ENCODE measurements around the gene ZSCAN18. TPM values are rescaled to one million over a fixed set of nuclear protein-coding genes. Genes with fewer than 3 reads are reported as not detected.
"Not testable (repeated sequence)": the region's sequence is repeated elsewhere in the genome, so short reads cannot be mapped to it uniquely, and the experiment has no call there.

Gene ZSCAN18, protein sequence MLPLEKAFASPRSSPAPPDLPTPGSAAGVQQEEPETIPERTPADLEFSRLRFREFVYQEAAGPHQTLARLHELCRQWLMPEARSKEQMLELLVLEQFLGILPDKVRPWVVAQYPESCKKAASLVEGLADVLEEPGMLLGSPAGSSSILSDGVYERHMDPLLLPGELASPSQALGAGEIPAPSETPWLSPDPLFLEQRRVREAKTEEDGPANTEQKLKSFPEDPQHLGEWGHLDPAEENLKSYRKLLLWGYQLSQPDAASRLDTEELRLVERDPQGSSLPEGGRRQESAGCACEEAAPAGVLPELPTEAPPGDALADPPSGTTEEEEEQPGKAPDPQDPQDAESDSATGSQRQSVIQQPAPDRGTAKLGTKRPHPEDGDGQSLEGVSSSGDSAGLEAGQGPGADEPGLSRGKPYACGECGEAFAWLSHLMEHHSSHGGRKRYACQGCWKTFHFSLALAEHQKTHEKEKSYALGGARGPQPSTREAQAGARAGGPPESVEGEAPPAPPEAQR
- total RNA-seq, result 95.0 TPM

DNA sequence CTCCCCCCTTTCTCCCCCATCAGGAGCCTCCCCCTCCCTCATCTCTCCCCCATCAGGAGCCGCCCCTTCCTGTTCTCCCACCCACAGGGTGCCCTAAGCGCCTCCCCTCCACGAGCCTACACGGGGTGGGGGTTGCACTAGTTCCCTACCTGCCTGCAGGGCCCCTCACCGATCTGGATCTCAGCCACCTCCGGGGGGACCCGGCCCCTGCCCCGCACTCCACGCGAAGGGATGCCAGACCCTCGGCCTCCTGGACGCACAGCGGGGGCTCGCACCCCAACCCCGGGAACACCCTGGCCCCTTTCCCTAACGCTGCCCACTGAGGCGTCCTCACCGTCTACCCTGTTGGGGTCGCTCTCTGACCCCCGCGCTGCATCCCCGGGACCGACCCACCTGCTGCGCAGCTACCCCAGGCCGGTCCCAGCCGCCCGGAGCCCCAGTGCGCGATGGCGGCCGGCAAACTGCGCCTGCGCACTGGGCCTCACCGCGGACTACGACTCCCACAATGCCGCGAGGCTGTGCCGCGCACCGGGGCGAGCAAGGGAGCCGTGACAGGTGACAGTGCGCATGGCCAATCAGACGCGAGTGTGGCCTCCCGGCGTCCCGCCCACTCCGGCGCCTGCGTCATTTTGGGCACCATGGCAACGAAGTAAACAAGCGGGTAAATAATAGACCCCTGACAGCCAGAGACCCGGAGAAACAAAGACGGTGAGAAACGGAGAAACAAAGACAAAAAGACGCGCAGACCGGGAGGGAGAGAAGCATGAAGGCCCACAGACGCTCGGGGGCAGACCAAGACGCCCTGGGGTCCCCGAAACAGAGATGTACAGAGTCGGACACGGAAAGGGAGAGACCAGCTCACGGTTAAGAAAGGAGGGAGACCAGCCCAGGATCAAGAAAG, at the start of gene ZSCAN18:
ZSCAN18 (minus strand) TSS at position 451 of the 901 bp plus-strand sequence. CDS start 7,964 bp downstream, outside the sequence.
- FAIRE-seq (peak; percentile 90), DNase-seq (ENCODE audit: low spot score in 2 of 2) (peak; percentile 99 to 100)

DNA sequence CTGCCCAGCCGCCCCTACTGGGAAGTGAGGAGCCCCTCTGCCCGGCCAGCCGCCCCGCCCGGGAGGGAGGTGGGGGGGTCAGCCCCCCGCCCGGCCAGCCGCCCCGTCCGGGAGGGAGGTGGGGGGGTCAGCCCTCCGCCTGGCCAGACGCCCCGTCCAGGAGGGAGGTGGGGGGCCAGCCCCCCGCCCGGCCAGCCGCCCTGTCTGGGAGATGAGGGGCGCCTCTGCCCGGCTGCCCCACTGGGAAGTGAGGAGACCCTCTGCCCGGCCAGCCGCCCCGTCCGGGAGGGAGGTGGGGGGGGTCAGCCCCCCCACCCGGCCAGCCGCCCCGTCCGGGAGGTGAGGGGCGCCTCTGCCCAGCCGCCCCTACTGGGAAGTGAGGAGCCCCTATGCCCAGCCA, 49.4 kb upstream of the ZSCAN18 start:
- not testable (repeated sequence) for DNase-seq (ENCODE audit: low spot score in 2 of 2); FAIRE-seq

DNA sequence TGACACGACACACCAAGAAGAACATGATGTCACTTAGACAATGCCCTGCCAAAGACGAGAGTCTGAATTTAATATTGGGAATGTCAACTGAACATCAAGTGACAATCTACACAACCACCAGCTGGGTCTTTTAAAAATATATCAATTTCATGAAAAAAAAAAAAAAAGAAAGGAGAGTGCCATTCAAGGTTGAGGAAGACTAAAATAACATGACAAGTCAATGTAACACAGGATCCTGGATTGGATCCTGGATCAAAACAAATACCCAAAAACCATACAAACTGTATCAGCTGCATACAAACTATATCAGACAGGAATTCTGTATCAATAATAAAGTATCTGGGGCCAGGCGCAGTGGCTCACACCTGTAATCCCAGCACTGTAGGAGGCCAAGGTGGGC, 47.8 kb upstream of the ZSCAN18 start:
- FAIRE-seq (no peak), DNase-seq (ENCODE audit: low spot score in 2 of 2) (no peak)

DNA sequence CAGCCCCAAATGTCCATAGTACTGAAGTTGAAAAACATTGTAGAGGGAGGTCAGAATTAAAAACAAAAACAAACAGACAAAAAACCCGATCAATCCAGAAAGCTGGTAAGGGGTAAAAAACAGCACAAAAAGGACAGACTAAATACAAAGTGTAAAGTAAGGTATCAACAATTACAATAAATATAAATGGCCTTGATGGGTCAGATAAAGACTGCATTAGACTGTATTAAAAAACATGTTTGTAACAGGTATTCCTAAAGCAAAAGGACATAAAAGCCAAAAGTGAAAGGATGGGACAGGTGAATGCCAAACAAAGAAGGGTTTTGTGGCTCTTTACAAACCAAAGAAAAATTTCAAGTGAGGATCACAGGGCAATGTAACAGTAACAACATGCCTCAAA, 36.2 kb upstream of the ZSCAN18 start:
- DNase-seq (ENCODE audit: low spot score in 2 of 2) (no peak), FAIRE-seq (no peak)

DNA sequence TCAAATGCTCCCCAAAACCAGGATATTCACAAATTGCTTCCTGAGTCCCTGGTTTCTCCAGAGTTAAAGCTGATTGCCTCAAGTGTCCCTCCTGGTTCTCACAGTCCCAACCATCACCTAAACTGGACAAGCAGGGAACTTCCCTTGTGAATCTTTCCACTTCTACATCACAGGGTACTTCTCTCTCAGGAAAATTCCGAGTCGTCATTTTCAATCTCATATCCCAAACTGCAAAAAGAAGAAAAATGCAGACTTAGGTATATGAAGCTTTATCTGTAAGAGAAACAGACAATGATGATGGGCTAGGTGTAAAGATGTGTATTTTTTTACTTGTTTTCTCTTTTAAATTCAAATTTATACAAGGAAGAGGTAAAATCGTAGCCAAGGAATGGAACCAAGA, 31.3 kb upstream of the ZSCAN18 start:
- no peak for FAIRE-seq

DNA sequence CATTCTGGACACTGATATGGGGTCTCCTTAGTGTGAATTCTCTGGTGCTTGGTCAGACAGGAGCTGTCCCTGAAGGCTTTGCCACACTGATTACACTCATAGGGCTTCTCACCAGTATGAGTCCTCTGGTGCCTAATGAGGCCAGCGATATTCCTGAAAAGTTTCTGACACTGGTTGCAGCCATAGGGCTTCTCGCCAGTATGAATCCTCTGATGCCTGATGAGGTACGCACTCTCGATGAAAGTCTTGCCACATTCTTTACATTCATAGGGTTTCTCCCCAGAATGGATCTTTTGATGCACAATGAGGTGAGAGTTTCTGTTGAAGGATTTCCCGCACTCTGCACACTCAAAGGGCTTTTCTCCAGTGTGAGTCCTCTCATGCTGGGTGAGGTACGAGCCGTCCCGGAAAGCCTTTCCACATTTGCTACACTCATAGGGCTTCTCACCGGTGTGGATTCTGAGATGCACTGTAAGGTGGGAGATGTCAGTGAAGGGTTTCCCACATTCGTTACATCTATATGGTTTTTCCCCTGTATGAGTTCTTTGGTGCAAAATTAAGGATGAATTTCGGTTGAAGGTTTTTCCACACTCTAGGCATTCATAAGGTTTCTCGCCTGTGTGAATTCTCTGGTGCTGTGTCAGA, 30.1 kb upstream of the ZSCAN18 start:
- DNase-seq (ENCODE audit: low spot score in 2 of 2) (no peak), FAIRE-seq (no peak)

More for the DNA sequence above, 31.3 kb upstream of the ZSCAN18 start:
- no peak for DNase-seq (ENCODE audit: low spot score in 2 of 2)

DNA sequence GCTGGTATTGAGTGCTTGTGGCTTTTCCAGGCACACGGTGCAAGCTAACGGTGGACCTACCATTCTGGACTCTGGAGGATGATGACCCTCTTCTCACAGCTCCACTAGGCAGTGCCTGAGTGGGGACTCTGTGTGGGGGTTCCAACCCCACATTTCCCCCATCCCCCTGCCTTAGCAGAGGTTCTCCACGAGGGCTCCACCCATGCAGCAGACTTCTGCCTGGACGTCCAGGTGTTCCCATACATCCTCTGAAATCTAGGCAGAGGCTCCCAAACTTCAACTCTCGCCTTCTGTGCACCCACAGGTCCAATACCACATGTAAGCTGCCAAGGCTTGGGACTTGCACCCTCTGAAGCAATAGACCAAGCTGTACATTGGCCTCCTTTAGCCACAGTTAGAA, 25.3 kb upstream of the ZSCAN18 start:
- FAIRE-seq (no peak), DNase-seq (ENCODE audit: low spot score in 2 of 2) (no peak)

DNA sequence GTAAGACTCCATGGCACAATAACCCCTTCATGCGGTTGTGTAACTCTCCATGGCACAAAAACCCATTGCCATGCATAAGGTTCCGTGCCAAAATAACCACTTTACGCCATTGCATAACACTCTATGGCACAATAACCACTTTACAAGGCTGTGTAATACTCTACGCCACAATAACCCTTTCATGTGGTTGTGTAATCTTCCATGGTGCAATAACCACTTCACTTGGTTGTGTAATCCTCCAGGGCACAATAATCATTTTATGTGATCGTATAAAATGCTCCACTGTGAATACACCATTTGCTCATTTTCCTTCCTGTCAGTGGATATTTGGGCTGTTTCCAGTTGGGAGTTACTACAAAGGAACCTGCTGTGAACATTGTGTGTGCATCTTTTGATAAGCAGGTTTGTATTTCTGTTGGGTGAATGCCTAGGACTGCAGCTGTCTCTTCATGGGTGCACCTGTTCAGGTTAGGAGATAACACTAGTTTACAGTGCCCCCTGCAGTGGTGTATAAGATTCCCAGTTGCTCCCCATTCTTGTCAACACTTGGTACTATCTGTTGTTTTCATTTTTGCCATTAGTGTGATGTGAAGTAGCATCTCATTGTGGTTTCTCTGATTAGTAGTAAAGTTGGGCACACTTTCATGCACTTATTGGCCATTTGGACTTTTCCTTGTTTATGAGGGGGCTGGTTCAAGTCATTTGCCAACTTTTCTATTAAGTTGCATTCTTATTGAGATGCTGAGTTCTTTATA, 21.1 kb upstream of the ZSCAN18 start:
- FAIRE-seq (no peak), DNase-seq (ENCODE audit: low spot score in 2 of 2) (no peak)

DNA sequence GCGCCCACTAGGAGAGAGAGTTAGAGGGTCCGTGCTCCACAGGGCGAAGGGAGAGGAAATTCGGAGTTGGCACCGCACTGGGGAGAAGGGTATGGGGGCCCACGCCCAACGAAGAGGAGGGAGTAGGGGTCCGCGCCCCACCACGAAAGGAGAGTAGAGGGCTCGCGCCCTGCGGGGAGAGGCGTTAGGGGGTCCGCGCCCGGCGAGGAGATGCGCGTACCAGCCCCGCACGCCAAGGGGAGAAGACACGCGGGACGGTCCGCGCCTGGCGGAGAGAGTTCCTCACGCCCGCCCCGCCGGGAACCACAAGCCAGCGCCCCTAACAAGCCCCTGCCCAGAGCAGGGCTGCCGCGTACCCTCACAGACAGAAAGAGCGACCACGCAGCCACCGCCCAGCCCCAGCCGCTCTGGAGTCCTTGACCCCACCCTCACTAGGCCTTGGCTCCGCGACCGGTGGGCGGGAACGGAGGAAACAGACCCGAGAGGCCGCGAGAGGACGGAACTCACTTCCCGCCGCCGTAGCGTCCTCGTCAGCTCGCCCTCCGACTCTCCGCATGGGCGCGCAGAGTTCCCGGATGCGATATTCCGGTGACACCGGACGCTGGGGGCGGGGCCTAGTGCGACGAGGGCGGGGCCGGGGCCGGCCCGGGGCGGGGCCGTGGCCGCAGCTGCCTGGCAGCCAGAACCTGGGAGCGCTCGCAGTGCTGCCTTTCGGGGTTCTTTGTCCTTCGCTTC, 20.0 kb upstream of the ZSCAN18 start:
- no peak for FAIRE-seq
- DNase-seq (ENCODE audit: low spot score in 2 of 2), result no peak

DNA sequence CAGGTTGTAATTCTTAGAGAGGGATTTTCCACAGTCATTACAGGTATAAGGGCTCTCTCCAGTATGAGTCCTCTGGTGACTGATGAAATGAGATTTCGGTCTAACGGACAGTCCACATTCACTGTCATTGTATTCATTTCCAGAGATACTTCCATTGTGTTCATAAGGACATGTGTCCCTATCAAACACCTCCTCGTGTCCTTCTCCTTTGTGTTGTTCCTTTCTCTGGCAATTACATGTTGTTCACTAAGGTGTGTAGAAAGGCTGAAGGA, 10.5 kb upstream of the ZSCAN18 start:
- DNase-seq (ENCODE audit: low spot score in 2 of 2) (no peak), FAIRE-seq (no peak)

DNA sequence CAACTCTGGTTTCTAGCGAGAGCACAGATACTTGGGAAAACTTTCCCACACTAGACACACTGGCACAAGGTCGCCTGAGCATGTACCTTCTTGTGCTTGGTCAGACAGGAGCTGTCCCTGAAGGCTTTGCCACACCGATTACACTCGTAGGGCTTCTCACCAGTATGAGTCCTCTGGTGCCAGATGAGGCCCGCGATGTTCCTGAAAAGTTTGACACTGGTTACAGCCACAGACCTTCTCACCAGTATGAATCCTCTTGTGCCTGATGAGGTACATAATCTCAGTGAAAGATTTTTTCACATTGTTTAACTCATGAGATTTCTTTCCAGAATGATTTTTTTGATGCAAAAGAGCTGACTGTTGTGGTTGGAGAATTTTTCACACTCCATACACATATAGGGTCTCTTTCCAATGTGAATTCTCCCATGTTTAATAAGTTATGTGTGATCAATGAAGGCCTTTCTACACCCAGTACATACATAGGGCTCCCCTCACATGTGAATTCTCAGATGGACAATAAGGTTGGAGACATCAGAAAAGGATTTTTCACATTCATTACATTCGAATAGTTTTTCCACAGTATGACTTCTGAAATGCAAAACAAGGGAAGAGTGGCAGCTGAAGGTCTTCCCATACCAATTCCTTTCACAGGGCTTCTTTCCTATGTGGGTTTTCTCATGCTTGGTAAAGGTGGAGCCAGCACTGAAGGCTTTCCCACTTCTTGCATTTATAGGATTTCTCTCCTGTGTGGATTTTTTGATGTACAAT, 9.9 kb upstream of the ZSCAN18 start:
- DNase-seq (ENCODE audit: low spot score in 2 of 2), result no peak
- FAIRE-seq, result no peak

DNA sequence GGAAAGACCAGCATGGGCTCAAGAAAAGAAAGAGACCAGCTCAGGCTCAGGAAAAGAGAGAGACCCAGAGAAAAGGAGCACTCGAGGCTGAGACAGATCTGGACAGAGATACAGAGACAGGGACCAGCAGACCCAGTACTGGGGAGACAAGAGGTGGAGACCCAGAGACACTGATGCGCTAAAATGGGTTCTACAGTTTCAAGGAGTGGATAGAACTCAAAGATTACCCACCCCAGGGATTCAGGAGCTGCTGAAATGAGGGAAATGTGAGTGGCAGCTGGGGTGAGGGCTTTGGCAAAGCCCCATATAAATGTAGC, 609 bp upstream of the ZSCAN18 start:
- FAIRE-seq (no peak), DNase-seq (ENCODE audit: low spot score in 2 of 2) (no peak)

DNA sequence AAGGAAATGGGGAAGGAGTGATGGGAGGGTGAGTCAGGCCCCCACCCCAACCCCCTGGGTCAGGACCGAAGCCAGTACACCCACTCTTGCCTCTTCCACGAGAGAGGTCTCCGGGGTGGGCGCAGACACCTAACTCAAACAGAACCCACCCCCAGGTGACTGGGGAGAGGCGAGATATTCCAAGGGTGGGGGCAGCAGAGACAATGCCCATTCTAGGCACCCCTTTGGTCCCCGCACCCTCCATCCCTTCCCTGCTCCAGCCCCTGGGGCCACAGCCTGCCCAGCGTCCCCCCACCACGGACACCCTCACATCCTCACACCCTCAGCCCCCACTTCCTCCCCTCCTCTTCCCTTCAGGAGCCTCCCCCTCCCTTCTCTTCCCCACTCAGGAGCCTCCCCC, 682 bp downstream of the ZSCAN18 start:
- FAIRE-seq (no peak), DNase-seq (ENCODE audit: low spot score in 2 of 2) (no peak)

DNA sequence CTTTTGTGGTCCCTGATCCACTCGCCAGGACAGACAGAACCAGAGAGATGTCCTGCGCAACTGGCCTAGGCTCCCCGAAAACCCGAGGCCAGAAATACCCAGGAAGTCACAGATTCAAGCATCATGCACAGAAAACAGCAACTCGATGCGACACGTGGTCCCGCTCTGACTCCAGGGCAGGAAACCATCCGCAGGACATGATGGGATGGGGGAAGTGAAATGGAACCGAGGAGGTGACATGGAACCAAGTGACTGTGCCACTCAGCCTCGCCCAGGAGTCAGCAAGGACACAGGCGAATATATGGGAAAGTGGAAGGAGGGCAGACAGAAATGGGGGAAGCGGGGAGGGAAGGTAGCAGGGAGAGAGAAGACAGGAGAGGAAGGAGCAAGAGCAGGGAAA, 1.1 kb downstream of the ZSCAN18 start:
- FAIRE-seq (no peak), DNase-seq (ENCODE audit: low spot score in 2 of 2) (no peak)

DNA sequence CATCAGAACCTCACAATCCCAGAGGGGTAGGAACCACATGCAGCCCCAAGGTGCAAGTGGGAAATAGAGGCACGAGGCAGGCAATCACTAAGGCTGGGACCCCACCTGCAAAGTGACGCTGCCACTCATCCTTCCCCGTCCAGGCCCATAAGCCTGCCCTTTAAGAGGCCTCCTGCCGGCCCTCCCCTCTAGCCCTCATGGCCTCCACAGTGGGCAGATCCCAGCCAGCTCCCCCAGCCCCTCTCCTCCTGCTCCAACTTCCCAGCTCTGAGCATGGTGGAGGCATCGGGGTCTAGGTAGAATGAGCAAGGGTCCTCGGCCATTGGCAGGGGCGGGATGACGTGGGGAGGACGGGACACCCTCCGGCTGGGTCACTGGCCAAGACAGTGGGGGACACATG, 2.7 kb downstream of the ZSCAN18 start:
- no peak for DNase-seq (ENCODE audit: low spot score in 2 of 2)
- FAIRE-seq, result no peak

DNA sequence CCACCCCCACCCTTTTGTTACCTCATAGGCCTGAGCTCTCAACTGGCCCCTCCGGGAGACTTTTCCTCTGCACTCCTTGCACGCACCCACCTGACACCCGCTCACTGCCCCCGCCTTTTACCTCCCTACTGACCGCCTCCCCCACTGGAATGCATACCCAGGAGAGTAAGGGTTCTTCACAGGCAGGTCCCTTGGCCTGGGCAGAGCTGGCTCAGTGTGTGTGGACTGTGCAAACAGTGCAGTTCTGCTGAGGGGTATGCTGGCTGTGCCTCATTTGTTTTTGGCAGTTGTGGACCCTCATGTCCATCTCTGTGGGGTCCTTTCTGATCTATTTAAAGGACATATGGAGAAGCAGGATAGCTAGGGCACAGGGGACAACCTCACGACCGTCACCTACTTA, 5.0 kb downstream of the ZSCAN18 start:
- DNase-seq (ENCODE audit: low spot score in 2 of 2), result no peak
- FAIRE-seq, result no peak

DNA sequence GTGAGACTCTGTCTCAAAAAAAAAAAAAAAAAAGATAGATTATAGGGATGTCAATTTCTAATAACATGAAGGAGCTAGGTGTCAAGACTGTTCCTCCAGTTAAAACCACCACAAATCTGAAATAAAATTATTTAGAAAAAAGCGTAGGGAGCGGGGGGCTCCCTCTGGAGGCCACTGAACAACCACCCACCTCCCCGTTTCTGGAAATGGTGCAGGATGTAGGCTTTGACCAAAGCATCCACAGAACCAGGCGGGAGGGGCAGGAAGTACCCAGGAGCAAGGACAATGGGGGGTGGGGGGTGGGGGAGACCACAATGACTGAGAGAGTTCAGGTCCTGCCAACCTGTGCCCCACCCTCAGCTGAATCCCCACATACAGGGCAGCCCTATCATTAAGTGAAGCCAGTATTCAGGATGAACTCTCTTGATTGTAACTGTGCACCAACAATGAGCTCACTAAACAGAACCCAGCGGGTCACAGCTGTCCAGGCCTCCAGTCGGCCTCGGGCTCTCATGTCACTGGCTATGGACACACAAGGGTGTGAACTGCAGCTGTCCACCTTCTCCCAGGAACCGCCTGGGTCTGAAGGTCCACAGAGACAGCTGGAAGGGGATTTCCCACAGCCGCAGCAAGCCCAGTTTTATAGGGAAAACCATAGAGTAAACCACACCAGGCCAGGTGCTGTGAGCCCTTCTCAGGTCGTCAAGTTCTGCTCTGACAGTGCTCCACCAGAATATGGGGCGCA, 6.6 kb downstream of the ZSCAN18 start:
- DNase-seq (ENCODE audit: low spot score in 2 of 2) (no peak), FAIRE-seq (no peak)

DNA sequence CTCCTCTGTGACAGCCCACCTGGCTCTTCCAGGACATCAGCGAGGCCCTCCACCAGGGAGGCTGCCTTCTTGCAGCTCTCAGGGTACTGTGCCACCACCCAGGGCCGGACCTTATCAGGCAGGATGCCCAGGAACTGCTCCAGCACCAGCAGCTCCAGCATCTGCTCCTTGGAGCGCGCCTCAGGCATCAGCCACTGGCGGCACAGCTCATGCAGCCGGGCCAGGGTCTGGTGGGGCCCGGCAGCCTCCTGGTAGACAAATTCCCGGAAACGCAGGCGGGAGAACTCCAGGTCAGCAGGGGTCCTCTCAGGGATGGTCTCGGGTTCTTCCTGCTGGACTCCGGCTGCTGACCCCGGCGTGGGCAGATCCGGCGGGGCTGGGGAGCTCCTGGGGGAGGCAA, 8.2 kb downstream of the ZSCAN18 start:
- FAIRE-seq, result no peak
- no peak for DNase-seq (ENCODE audit: low spot score in 2 of 2)
